22Rv1 (cell line): ENCODE data around the gene DNMT3A.

Experiments used
- CTCF ChIP-seq: fragments of 450-650 bp; IDR thresholded peaks from 2 replicates; pipeline ENCODE4 v1.5.1; 2017; ENCODE audit warnings: mild to moderate bottlenecking
- ZFX ChIP-seq: fragments of 450-650 bp; IDR thresholded peaks from 2 replicates; pipeline ENCODE4 v1.6.1; 2017; ENCODE audit warnings: antibody characterized with exemption, borderline replicate concordance

- TF ChIP-seq CTCF: no peak
- TF ChIP-seq ZFX: no peak
Measured at GRCh38 chr2:25365241-25365640, 23.5 kb upstream of the DNMT3A start.
